T-helper 17 cell (primary cell): ENCODE data around the gene WIPF2. TPM values are rescaled to one million over a fixed set of nuclear protein-coding genes. Genes with fewer than 3 reads are reported as not detected.
A peak's percentile ranks its signal among the peaks of the same experiment; 100 is the strongest.

ENCODE experiments used
- ATAC-seq: fragments of 150-1000 bp; cut with Tn5 transposase; 2 replicates; pipeline ENCODE4 v1.10.0; 2021; ENCODE audit warnings: mild to moderate bottlenecking, moderate library complexity
- DNase-seq, 3 donors: peaks; one replicate each; pipeline versions ENCODE4 v3.0.0 to v3.0.0-alpha.2; 2020 to 2021
- H3K9me3 ChIP-seq: one replicate; pipeline ENCODE4 v1.7.0; 2013; ENCODE audit warnings: low read length, mild to moderate bottlenecking; ENCODE audit not compliant: control insufficient read depth, poor library complexity, severe bottlenecking
- H3K27ac Mint-ChIP-seq: one replicate; pipeline ENCODE4 v1.8.0; 2022; ENCODE audit warnings: mild to moderate bottlenecking, moderate library complexity, mixed read lengths
- H3K27me3 Mint-ChIP-seq: one replicate; pipeline ENCODE4 v1.8.0; 2022; ENCODE audit warnings: mixed read lengths
- H3K36me3 Mint-ChIP-seq: one replicate; pipeline ENCODE4 v1.8.0; 2022; ENCODE audit warnings: low read depth, mixed read lengths
- H3K4me1 Mint-ChIP-seq: one replicate; pipeline ENCODE4 v1.8.0; 2022; ENCODE audit warnings: mild to moderate bottlenecking, mixed read lengths
- H3K4me3 Mint-ChIP-seq: one replicate; pipeline ENCODE4 v1.8.0; 2022; ENCODE audit warnings: mild to moderate bottlenecking, moderate library complexity, mixed read lengths
- total RNA-seq, 4 donors: library from RNA in 2 of 4; stranded (reverse) in 2 of 4; gene quantifications; one replicate each; pipeline ENCODE4 v1.2.3 and lab custom pipeline; 2022 to 2026

The WIPF2 gene, protein sequence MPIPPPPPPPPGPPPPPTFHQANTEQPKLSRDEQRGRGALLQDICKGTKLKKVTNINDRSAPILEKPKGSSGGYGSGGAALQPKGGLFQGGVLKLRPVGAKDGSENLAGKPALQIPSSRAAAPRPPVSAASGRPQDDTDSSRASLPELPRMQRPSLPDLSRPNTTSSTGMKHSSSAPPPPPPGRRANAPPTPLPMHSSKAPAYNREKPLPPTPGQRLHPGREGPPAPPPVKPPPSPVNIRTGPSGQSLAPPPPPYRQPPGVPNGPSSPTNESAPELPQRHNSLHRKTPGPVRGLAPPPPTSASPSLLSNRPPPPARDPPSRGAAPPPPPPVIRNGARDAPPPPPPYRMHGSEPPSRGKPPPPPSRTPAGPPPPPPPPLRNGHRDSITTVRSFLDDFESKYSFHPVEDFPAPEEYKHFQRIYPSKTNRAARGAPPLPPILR
- total RNA-seq (10 to 100 TPM; 26.4 to 33.1 TPM), total RNA-seq (lab: John Stamatoyannopoulos, UW) (54.6 to 65.0 reads per million in 2 donors)

DNA sequence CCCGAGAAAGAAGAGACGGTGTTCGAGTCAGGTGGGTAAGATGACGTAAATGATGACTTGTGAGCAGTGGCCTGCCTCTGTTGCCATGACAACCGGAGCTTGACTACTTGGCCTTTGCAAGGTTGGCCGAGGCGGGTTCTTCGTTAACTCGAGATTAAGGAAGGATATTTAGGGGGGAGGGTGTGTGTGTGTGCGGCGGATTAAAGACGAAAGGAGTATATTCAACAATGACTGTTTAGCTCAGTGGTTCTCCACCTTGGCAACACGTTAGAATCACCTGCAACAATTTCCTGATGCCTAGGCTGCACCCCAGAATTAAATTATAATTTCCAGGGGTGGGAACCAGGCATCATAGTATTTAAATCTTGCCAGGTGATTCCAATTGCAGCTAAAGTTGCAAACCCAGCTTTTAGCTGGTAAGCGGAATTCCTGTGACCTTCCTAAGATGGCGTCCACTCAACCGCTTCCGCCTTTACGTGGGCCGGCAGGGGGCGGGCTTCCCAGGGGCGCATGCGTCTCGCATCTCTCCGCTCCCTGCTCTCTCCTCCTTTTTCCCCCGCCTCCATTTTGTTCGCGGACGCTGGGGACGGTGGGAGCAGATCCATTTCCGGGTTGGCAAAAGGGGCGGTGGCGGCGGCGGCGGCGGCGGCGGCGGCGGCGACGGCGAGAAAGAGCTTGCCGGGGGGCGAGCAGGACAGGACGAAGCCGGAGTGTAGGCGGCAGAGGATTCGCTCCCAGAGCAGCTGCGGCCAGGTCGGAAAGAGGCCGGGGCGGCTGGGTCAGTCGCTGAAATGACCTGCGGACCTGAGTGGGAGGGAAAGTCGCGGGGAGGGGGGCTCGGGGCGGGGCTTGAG lies at the start of gene WIPF2:
TSS of gene WIPF2 (plus strand) at position 565 of the 854 bp plus-strand sequence. CDS start 37,156 bp downstream, outside the sequence.
- peaks cover 8% of the 10 kb centered on the region for H3K36me3 Mint-ChIP-seq
- H3K27ac Mint-ChIP-seq, result peak within 1 kb of the TSS; percentile 99
- ATAC-seq (peak; percentile 91), DNase-seq (peak; percentile 91 to 96 (median 93))
- peaks cover 23% of the 10 kb centered on the region for H3K4me1 Mint-ChIP-seq
- no peaks in the 10 kb centered on the region for H3K9me3 ChIP-seq
- H3K4me3 Mint-ChIP-seq, result peak within 1 kb of the TSS; percentile 100
- H3K27me3 Mint-ChIP-seq, result no peaks in the 10 kb centered on the region

DNA sequence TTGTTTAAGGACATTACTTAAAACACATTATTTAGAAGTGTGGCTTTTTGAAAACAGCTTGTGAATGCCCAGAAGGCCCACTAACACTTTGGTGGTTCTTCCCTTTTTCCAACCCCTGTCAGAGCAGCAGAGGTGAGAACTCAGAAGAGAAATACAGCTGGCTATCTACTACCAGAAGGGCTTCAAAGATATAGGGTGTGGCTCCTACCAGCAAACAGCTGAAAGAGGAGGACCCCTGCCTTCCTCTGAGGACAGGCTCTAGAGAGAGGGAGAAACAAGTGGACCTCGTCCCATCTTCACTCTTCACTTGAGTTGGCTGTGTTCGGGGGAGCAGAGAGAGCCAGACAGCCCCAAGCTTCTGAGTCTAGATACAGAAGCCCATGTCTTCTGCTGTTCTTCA lies 48.8 kb upstream of the WIPF2 start:
- no peaks in the 10 kb centered on the region for H3K9me3 ChIP-seq
- Mint-ChIP-seq H3K4me1 (peaks cover 14% of the 10 kb centered on the region), H3K27me3 (no peaks in the 10 kb centered on the region), H3K27ac (no peak overlapping the region), H3K36me3 (peaks cover 8% of the 10 kb centered on the region), H3K4me3 (no peak overlapping the region)
- DNase-seq (no peak), ATAC-seq (no peak)

DNA sequence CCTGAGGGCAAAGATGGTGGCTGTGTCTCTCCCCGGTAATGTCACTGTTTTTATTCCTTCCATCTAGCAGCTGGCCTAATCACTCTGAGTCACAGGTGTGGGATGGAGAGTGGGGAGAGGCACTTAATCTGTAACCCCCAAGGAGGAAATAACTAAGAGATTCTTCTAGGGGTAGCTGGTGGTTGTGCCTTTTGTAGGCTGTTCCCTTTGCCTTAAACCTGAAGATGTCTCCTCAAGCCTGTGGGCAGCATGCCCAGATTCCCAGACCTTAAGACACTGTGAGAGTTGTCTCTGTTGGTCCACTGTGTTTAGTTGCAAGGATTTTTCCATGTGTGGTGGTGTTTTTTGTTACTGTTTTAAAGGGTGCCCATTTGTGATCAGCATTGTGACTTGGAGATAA lies 47.4 kb upstream of the WIPF2 start:
- H3K4me3 Mint-ChIP-seq, result no peak overlapping the region
- no peaks in the 10 kb centered on the region for H3K27me3 Mint-ChIP-seq
- no peak for ATAC-seq
- no peaks in the 10 kb centered on the region for H3K9me3 ChIP-seq
- DNase-seq, result no peak
- no peak overlapping the region for H3K27ac Mint-ChIP-seq
- H3K36me3 Mint-ChIP-seq, result peaks cover 8% of the 10 kb centered on the region
- H3K4me1 Mint-ChIP-seq, result peaks cover 11% of the 10 kb centered on the region

DNA sequence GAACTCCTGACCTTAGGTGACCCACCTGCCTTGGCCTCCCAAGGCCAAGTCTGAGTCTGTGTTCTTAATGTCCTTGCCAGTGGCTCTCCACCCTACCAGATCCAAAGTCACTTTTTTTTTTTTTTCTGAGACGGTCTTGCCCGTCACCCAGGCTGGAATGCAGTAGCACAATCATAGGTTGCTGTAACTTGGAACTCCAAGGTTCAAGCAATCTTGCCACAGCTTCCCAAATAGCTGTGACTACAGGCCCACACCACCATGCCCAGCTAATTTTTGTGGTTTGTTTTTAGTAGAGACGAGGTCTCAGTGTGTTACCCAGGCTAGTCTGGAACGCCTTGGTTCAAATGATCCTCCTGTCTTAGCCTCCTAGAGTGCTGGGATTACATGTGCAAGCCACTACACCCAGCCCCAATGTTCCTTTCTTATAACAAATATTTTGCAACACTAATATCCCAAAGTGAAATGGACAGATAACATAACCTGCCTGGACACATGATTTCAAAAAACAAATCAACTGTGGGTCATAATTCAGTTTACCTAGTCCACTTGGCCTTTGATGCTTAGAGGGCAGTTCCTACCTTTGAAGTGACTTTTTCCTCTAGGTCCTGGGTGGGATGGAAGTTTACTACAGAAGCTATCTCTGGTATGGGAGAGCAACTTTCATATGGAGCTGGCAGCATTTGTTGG lies 45.9 kb upstream of the WIPF2 start:
- no peak for DNase-seq
- H3K9me3 ChIP-seq, result no peaks in the 10 kb centered on the region
- Mint-ChIP-seq H3K27me3 (no peaks in the 10 kb centered on the region), H3K4me3 (no peak overlapping the region), H3K4me1 (peaks cover 14% of the 10 kb centered on the region), H3K36me3 (peaks cover 4% of the 10 kb centered on the region), H3K27ac (no peak overlapping the region)
- ATAC-seq, result no peak

DNA sequence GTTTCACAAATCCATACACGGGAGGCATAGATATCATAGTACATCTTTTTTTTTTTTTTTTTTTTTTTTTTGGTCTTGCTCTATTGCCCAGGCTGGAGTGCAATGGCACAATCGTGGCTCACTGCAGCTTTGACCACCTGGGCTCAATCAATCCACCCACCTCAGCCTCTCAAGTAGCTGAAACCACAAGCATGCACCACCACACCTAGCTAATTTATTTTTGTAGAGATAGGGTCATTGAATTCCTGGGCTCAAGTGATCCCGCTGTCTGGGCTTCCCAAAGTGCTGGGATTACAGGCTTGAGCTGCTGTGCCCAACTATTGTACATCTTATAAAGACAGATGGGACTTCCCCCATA lies 45.3 kb upstream of the WIPF2 start:
- H3K9me3 ChIP-seq, result no peaks in the 10 kb centered on the region
- H3K36me3 Mint-ChIP-seq, result peaks cover 2% of the 10 kb centered on the region
- peaks cover 8% of the 10 kb centered on the region for H3K4me1 Mint-ChIP-seq
- DNase-seq (no peak), ATAC-seq (no peak)
- H3K27ac Mint-ChIP-seq, result no peak overlapping the region
- H3K4me3 Mint-ChIP-seq, result no peak overlapping the region
- H3K27me3 Mint-ChIP-seq, result no peaks in the 10 kb centered on the region

DNA sequence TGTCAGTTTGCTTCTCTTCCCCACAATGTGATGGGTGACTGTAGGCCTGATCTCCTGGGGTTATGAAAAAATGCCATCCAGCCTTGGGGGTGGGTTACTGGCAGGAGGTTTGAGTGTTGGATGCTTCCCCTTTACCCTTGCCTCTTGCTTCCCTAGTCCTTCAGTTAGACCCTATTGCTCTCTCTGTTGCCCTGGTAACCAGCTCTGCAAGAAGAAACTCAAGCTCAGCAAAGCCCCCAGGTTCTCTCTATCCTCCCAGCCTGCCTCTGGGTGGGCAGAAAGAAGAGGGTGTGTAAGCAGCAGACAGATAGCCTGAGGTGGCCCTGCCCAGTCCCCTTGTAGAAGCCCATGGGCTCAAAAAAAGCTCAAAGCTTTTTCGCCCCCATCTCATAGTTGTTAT lies 44.6 kb upstream of the WIPF2 start:
- no peaks in the 10 kb centered on the region for H3K9me3 ChIP-seq
- Mint-ChIP-seq H3K4me3 (no peak overlapping the region), H3K36me3 (peaks cover 2% of the 10 kb centered on the region), H3K27ac (peak overlapping the region; percentile 80), H3K27me3 (no peaks in the 10 kb centered on the region), H3K4me1 (peaks cover 8% of the 10 kb centered on the region)
- DNase-seq (no peak), ATAC-seq (no peak)

DNA sequence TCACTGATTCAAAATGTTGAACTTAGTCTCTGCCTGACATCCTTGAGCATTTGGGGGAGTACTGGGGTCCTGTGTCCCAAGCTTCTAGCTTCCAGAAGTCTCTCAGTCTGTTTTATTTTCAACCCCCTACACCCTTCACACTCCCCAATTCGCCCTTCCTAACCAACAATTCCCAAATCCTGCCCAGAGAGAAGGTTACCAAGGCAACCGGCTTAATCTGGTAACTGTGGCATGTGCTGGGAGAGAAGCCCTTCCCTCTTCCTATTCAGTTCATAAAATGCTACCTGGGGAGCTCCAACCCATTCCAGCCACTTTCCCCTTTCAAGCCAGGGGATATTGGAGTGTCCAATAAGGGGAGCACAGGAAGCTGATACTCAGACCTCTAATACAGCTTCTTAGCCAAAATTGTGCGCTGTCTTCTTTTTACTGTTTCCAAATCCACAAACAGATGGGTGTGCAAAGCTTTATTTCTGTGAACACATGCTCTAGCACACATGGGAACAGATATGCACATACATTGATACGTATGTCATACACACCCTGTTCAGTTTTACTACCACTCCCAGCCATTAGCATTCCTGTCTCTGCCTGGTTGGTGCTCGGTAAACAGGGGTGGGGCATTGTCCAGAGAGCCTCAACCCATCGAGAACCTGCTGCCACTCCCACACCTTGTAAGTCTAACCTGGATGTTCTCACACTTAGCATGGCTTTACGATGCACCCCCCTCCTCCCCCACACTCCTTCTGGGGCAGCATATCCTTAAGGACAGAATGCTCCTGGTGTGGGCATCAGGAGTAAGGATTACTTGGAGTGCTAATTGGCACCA lies 43.0 kb upstream of the WIPF2 start:
- Mint-ChIP-seq H3K36me3 (no peaks in the 10 kb centered on the region), H3K4me1 (peaks cover 8% of the 10 kb centered on the region), H3K27ac (no peak overlapping the region), H3K27me3 (no peaks in the 10 kb centered on the region), H3K4me3 (peak overlapping the region; percentile 68)
- DNase-seq, result no peak
- no peaks in the 10 kb centered on the region for H3K9me3 ChIP-seq
- ATAC-seq, result no peak

DNA sequence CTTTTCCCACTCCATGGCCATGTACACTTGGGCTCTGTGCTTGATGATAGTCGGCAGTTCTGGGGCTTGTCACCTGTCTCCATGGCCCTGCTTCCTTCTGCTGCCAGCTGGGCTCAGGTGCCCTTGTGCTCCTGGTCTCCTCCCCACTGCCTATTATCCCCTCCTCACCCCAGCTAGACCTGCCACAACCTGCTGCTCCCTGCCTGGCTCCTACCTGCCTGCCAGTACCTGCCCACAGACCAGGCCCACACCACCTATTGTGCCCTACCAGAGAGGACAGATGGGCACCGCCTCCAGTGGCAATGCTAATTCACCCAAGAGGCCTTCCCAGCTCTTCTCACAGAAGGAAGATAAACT lies 42.4 kb upstream of the WIPF2 start:
- H3K4me3 Mint-ChIP-seq, result peak overlapping the region; percentile 68
- no peaks in the 10 kb centered on the region for H3K36me3 Mint-ChIP-seq
- H3K9me3 ChIP-seq, result no peaks in the 10 kb centered on the region
- no peaks in the 10 kb centered on the region for H3K27me3 Mint-ChIP-seq
- no peak for ATAC-seq
- peaks cover 8% of the 10 kb centered on the region for H3K4me1 Mint-ChIP-seq
- peak overlapping the region; percentile 24 for H3K27ac Mint-ChIP-seq
- no peak for DNase-seq

DNA sequence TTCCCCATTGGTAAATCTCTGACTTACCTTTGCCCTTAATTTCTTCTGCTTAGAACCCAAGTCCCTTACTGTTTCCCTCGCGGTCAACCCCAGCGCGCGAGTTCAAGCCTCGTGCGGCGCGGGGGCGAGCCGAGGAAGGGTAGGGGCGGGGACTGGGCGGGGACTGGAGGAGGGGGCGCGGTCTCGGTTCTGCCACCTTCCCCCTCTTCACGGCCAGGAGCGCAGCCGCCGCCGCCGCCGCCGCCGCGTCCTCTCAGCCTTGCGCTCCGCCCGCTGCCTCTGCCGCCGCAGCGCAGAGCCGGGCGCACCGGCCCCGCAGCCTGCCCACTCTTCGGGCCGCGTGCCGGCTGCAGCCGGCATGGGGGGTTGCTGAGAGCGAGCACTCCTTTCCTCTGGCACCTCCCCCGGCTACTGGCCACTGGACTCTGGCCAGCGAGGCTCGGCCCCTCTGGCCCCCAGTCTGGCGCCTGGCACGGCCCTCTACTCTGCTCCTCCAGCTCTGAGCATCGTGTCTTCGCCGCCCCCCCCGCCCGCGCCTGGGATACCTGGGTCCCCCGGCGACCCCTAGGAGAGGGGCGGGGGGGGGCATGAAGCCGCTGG lies 41.7 kb upstream of the WIPF2 start, which contains the start of gene RAPGEFL1:
TSS of gene RAPGEFL1 (plus strand) at position 196 of the 600 bp plus-strand sequence. CDS start at position 588, 392 bp downstream.
- Mint-ChIP-seq H3K27ac (peak within 1 kb of the TSS; percentile 24), H3K27me3 (no peaks in the 10 kb centered on the region), H3K36me3 (no peaks in the 10 kb centered on the region), H3K4me3 (peak within 1 kb of the TSS; percentile 68), H3K4me1 (peaks cover 8% of the 10 kb centered on the region)
- H3K9me3 ChIP-seq, result no peaks in the 10 kb centered on the region
- DNase-seq (peak; percentile 69 to 79 (median 77)), ATAC-seq (peak; percentile 98)

DNA sequence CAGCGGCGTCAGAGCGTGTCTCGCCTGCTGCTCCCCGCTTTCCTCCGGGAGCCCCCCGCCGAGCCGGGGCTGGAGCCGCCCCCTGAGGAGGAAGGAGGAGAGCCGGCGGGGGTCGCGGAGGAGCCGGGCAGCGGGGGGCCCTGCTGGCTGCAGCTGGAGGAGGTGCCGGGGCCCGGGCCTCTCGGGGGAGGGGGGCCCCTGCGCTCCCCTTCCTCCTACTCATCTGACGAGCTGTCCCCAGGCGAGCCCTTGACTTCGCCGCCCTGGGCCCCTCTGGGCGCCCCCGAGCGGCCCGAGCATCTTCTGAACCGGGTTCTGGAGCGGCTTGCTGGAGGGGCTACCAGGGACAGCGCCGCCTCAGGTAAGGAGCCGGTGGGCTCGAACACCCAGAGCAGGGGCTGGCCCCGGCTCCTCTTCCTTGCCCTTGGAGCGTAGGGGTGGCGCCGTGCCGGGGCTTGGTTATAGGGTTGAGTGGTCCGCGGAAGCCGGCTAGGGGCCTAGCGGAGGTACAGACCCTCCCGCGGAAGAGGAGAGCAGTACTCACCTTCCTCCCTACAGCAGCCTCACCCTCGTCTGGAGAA lies 41.0 kb upstream of the WIPF2 start:
- no peaks in the 10 kb centered on the region for H3K9me3 ChIP-seq
- DNase-seq (no peak), ATAC-seq (no peak)
- no peaks in the 10 kb centered on the region for H3K36me3 Mint-ChIP-seq
- H3K4me3 Mint-ChIP-seq, result peak overlapping the region; percentile 28
- H3K27me3 Mint-ChIP-seq, result no peaks in the 10 kb centered on the region
- H3K4me1 Mint-ChIP-seq, result peaks cover 8% of the 10 kb centered on the region
- H3K27ac Mint-ChIP-seq, result no peak overlapping the region

DNA sequence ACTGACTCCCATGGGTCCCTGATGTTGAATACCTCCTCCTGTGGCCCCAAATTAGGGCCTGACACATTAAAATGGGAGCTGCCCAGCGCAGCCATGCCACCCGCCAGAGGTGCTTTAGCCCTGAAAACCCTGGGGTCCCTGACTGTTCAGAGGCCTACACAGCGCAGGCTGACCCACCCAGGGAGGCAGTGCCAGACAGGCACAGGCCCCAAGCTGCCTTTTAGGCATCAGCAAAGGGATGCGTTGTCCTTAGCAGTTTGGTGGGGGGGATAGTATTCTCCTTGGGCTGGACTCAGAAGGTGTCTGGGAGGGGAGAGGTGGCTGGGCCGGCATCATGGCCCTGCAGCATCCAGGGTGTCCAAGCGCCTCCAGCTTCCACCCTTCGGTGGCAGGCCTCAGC lies 40.4 kb upstream of the WIPF2 start:
- Mint-ChIP-seq H3K4me3 (peak overlapping the region; percentile 39), H3K27ac (no peak overlapping the region)

More for the DNA sequence above, 40.4 kb upstream of the WIPF2 start:
- ATAC-seq (no peak), DNase-seq (no peak)
- Mint-ChIP-seq H3K27me3 (no peaks in the 10 kb centered on the region), H3K36me3 (no peaks in the 10 kb centered on the region), H3K4me1 (peaks cover 8% of the 10 kb centered on the region)
- H3K9me3 ChIP-seq, result no peaks in the 10 kb centered on the region
